Esophagus muscularis mucosa (tissue), 3 donors: Measurements from ENCODE around the gene CES3.

Source experiments
- POLR2A ChIP-seq: fragments of 450-650 bp; IDR thresholded peaks from one replicate; pipeline ENCODE4 v1.6.1; 2017; ENCODE audit warnings: antibody characterized with exemption, moderate library complexity, mild to moderate bottlenecking, low read depth
- TF ChIP-seq, protein P1 (sequence below), 3 experiments: fragments of 200-600 bp in 2 of 3; fragments of 450-650 bp in 1 of 3; sonication (generic) in 2 of 3; IDR thresholded peaks; one replicate each; pipeline ENCODE4 v1.5.1; 2017 to 2019; ENCODE audit warnings: antibody characterized with exemption in 3 of 3, mild to moderate bottlenecking in 2 of 3, moderate library complexity in 1 of 3

DNA sequence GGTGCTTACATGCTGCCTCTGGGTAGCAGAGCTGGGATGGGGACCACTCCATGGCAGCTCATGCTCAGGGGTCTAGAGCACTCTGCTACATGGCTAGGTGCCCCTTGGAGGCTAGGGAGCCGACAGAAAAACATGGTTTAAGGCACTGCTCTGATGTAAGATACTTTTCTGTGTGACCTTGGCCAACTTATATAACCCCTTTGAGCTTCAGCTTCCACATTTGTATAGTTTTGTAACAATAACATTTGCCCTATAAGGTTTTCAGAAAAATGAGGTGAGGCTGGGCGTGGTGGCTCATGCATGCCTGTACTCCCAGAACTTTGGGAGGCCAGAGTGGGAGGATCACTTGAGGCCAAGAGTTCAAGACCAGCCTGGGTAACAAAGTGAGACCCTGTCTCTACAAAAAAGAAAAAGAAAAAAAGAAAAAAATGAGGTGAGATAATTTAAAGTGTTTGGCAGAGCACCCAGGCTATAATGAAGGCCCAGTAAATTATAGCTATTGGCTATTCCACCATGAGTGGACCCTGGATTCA is 30.5 kb downstream of the CES3 start:
- TF ChIP-seq, protein P1, sequence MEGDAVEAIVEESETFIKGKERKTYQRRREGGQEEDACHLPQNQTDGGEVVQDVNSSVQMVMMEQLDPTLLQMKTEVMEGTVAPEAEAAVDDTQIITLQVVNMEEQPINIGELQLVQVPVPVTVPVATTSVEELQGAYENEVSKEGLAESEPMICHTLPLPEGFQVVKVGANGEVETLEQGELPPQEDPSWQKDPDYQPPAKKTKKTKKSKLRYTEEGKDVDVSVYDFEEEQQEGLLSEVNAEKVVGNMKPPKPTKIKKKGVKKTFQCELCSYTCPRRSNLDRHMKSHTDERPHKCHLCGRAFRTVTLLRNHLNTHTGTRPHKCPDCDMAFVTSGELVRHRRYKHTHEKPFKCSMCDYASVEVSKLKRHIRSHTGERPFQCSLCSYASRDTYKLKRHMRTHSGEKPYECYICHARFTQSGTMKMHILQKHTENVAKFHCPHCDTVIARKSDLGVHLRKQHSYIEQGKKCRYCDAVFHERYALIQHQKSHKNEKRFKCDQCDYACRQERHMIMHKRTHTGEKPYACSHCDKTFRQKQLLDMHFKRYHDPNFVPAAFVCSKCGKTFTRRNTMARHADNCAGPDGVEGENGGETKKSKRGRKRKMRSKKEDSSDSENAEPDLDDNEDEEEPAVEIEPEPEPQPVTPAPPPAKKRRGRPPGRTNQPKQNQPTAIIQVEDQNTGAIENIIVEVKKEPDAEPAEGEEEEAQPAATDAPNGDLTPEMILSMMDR (IDR thresholded peaks at IDR 0.05): no peak
- TF ChIP-seq POLR2A: no peak
